Activated T-cell treated with anti-CD3 and anti-CD28 coated beads, Interleukin-2, amount 50 U/mL, for 4 hours (primary cell): ENCODE data around the gene KCNK7. TPM values are rescaled to one million over a fixed set of nuclear protein-coding genes. Genes with fewer than 3 reads are reported as not detected.
"Not testable (repeated sequence)": the region's sequence is repeated elsewhere in the genome, so short reads cannot be mapped to it uniquely, and the experiment has no call there.

Experiments used
- ATAC-seq, 2 donors: fragments of 200-7000 bp; cut with Tn5 transposase; one replicate each; pipeline ENCODE4 v1.10.0; 2021
- DNase-seq: peaks from one replicate; pipeline ENCODE4 v3.0.0-alpha.2; 2020
- H3K27me3 Mint-ChIP-seq: one replicate; pipeline ENCODE4 v1.8.0; 2021; ENCODE audit warnings: low read depth, mixed read lengths
- H3K36me3 Mint-ChIP-seq: one replicate; pipeline ENCODE4 v1.8.0; 2022; ENCODE audit warnings: mixed read lengths; ENCODE audit not compliant: insufficient read depth
- H3K4me1 Mint-ChIP-seq: one replicate; pipeline ENCODE4 v1.8.0; 2021; ENCODE audit warnings: low read depth, mixed read lengths
- H3K4me3 Mint-ChIP-seq: one replicate; pipeline ENCODE4 v1.8.0; 2021; ENCODE audit warnings: mild to moderate bottlenecking, moderate library complexity, mixed read lengths
- H3K9me3 Mint-ChIP-seq: one replicate; pipeline ENCODE4 v1.8.0; 2021; ENCODE audit warnings: mixed read lengths
- total RNA-seq, 3 donors: library from RNA; stranded (reverse); gene quantifications; one replicate each; pipeline ENCODE4 v1.2.1, GENCODE V29; 2021

Gene KCNK7
- total RNA-seq, result 1 to 10 TPM; 1.4 to 2.1 (median 1.4) TPM

- Mint-ChIP-seq H3K4me1 (peaks cover 8% of the 10 kb centered on the region), H3K9me3 (no peaks in the 10 kb centered on the region), H3K36me3 (peaks cover 4% of the 10 kb centered on the region), H3K4me3 (no peak within 1 kb of the TSS), H3K27me3 (no peaks in the 10 kb centered on the region)
- ATAC-seq, result peak in 1 of 2 donors; percentile 18
- no peak for DNase-seq
These were observed at the start of gene KCNK7 for GRCh38 chr11:65595543-65596281. Gene KCNK7, minus strand, starts transcription at chr11:65595800. Its CDS starts 28 bp downstream, at chr11:65595772.

GRCh38 chr11:65644837-65645236 lies 49.2 kb upstream of the KCNK7 start:
- H3K9me3 Mint-ChIP-seq, result no peaks in the 10 kb centered on the region
- H3K36me3 Mint-ChIP-seq, result peaks cover 13% of the 10 kb centered on the region
- ATAC-seq (no peak), DNase-seq (no peak)
- H3K4me3 Mint-ChIP-seq, result no peak overlapping the region
- H3K4me1 Mint-ChIP-seq, result peaks cover 30% of the 10 kb centered on the region
- H3K27me3 Mint-ChIP-seq, result no peaks in the 10 kb centered on the region

GRCh38 chr11:65643971-65644370 lies 48.4 kb upstream of the KCNK7 start:
- Mint-ChIP-seq H3K4me1 (peaks cover 39% of the 10 kb centered on the region), H3K9me3 (no peaks in the 10 kb centered on the region), H3K4me3 (no peak overlapping the region), H3K27me3 (no peaks in the 10 kb centered on the region), H3K36me3 (peaks cover 13% of the 10 kb centered on the region)
- DNase-seq, result no peak
- peak in 1 of 2 donors; percentile 34 for ATAC-seq

GRCh38 chr11:65642014-65642671 lies 46.5 kb upstream of the KCNK7 start:
- DNase-seq, result no peak
- no peak for ATAC-seq
- Mint-ChIP-seq H3K27me3 (no peaks in the 10 kb centered on the region), H3K4me3 (peak overlapping the region; percentile 89), H3K36me3 (peaks cover 10% of the 10 kb centered on the region), H3K9me3 (no peaks in the 10 kb centered on the region), H3K4me1 (peaks cover 51% of the 10 kb centered on the region)

GRCh38 chr11:65641297-65642013 lies 45.9 kb upstream of the KCNK7 start:
- Mint-ChIP-seq H3K4me1 (peaks cover 55% of the 10 kb centered on the region), H3K9me3 (no peaks in the 10 kb centered on the region), H3K4me3 (peak overlapping the region; percentile 89), H3K27me3 (no peaks in the 10 kb centered on the region), H3K36me3 (peaks cover 12% of the 10 kb centered on the region)
- no peak for ATAC-seq
- no peak for DNase-seq

- H3K36me3 Mint-ChIP-seq, result peaks cover 11% of the 10 kb centered on the region
- H3K4me3 Mint-ChIP-seq, result peak overlapping the region; percentile 89
These were observed 45.1 kb upstream of the KCNK7 start for GRCh38 chr11:65640483-65641296.

GRCh38 chr11:65639623-65640482 lies 44.3 kb upstream of the KCNK7 start:
- no peaks in the 10 kb centered on the region for H3K27me3 Mint-ChIP-seq
- DNase-seq, result peak; percentile 43
- H3K9me3 Mint-ChIP-seq, result no peaks in the 10 kb centered on the region
- H3K4me1 Mint-ChIP-seq, result peaks cover 55% of the 10 kb centered on the region
- H3K36me3 Mint-ChIP-seq, result peaks cover 8% of the 10 kb centered on the region
- no peak for ATAC-seq
- peak overlapping the region; percentile 89 for H3K4me3 Mint-ChIP-seq

More at GRCh38 chr11:65640483-65641296, 45.1 kb upstream of the KCNK7 start:
- no peak for DNase-seq
- Mint-ChIP-seq H3K9me3 (no peaks in the 10 kb centered on the region), H3K4me1 (peaks cover 55% of the 10 kb centered on the region), H3K27me3 (no peaks in the 10 kb centered on the region)
- no peak for ATAC-seq

GRCh38 chr11:65639228-65639597 lies 43.6 kb upstream of the KCNK7 start:
- not testable (repeated sequence) for DNase-seq, H3K27me3 Mint-ChIP-seq, ATAC-seq, H3K36me3 Mint-ChIP-seq, H3K9me3 Mint-ChIP-seq
- H3K4me1 Mint-ChIP-seq, result peaks cover 55% of the 10 kb centered on the region
- H3K4me3 Mint-ChIP-seq, result peak overlapping the region; percentile 89

GRCh38 chr11:65637794-65638419 lies 42.3 kb upstream of the KCNK7 start, which contains the start of gene SIPA1:
Gene SIPA1, plus strand, starts transcription at chr11:65638101. Its CDS starts 2,821 bp downstream, at chr11:65640922.
- ATAC-seq (peak; percentile 80), DNase-seq (peak; percentile 68)
- peak within 1 kb of the TSS; percentile 89 for H3K4me3 Mint-ChIP-seq
- H3K36me3 Mint-ChIP-seq, result peaks cover 6% of the 10 kb centered on the region
- no peaks in the 10 kb centered on the region for H3K27me3 Mint-ChIP-seq
- peaks cover 52% of the 10 kb centered on the region for H3K4me1 Mint-ChIP-seq
- H3K9me3 Mint-ChIP-seq, result no peaks in the 10 kb centered on the region

GRCh38 chr11:65637032-65637557 lies 41.5 kb upstream of the KCNK7 start:
- Mint-ChIP-seq H3K9me3 (no peaks in the 10 kb centered on the region), H3K4me1 (peaks cover 52% of the 10 kb centered on the region), H3K27me3 (no peaks in the 10 kb centered on the region), H3K36me3 (peaks cover 6% of the 10 kb centered on the region), H3K4me3 (peak overlapping the region; percentile 89)
- DNase-seq (no peak), ATAC-seq (no peak)

GRCh38 chr11:65636108-65637031 lies 40.8 kb upstream of the KCNK7 start:
- Mint-ChIP-seq H3K9me3 (no peaks in the 10 kb centered on the region), H3K27me3 (no peaks in the 10 kb centered on the region), H3K4me3 (peak overlapping the region; percentile 60), H3K4me1 (peaks cover 44% of the 10 kb centered on the region), H3K36me3 (peaks cover 6% of the 10 kb centered on the region)
- no peak for DNase-seq
- no peak for ATAC-seq
